GM12873 (cell line): Measurements from ENCODE around the gene CHSY3.

Source experiments
- TF ChIP-seq, protein P1 (sequence below): IDR thresholded peaks from 2 replicates; pipeline ENCODE4 v1.5.1; 2012; ENCODE audit warnings: low read depth, mild to moderate bottlenecking, moderate library complexity, low read length, control low read depth; ENCODE audit not compliant: insufficient read depth; ENCODE audit errors: missing control alignments

The CHSY3 gene

DNA sequence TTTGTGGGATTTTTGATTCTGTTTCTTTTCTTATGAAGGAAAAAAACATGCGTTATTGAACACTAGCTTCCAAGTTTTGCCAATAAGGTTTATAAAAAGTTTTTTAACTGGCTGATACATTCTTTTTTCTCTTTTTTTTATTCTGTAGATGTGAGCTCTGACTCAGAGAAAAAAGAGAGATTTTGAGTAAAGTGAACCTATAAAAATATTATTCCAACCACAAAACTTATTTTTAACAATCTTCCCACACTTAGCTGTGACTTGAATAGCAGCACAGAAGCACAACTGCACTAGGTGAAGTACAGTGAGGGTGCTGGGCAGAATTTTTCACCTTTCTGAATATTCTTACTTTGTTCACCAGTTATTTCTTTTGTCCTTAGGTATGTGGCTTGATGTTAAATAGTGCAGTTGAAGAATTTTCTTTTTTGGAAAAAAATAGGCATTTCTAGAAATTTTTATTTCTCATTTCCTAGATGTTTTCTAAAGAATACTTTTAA, 41.6 kb downstream of the CHSY3 start:
- TF ChIP-seq, protein P1, sequence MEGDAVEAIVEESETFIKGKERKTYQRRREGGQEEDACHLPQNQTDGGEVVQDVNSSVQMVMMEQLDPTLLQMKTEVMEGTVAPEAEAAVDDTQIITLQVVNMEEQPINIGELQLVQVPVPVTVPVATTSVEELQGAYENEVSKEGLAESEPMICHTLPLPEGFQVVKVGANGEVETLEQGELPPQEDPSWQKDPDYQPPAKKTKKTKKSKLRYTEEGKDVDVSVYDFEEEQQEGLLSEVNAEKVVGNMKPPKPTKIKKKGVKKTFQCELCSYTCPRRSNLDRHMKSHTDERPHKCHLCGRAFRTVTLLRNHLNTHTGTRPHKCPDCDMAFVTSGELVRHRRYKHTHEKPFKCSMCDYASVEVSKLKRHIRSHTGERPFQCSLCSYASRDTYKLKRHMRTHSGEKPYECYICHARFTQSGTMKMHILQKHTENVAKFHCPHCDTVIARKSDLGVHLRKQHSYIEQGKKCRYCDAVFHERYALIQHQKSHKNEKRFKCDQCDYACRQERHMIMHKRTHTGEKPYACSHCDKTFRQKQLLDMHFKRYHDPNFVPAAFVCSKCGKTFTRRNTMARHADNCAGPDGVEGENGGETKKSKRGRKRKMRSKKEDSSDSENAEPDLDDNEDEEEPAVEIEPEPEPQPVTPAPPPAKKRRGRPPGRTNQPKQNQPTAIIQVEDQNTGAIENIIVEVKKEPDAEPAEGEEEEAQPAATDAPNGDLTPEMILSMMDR = no peak

- TF ChIP-seq, protein P1 = no peak
Measured at GRCh38 chr5:129951039-129951438, 46.8 kb downstream of the CHSY3 start.

GRCh38 chr5:129958581-129958980, 54.3 kb downstream of the CHSY3 start:
- TF ChIP-seq, protein P1 = no peak

DNA sequence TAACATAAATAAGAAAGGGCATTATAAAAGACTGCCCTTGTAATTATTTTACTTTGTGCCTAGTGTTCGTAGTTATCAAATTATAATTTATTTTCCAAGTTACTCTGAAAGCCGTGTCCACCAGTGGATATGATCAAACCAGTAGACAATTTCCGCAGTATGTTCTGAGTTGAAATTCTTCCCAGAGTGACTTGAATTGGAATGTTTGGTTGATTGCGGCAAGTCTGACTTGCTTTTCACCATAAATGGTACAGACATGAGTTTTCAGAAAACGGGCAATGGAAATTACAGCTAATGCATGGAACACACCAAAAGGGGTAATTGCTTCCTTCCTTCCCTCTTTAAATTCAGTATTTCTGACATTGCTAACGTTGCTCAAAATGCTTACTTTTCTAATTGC, 56.6 kb downstream of the CHSY3 start:
- TF ChIP-seq, protein P1 = no peak

DNA sequence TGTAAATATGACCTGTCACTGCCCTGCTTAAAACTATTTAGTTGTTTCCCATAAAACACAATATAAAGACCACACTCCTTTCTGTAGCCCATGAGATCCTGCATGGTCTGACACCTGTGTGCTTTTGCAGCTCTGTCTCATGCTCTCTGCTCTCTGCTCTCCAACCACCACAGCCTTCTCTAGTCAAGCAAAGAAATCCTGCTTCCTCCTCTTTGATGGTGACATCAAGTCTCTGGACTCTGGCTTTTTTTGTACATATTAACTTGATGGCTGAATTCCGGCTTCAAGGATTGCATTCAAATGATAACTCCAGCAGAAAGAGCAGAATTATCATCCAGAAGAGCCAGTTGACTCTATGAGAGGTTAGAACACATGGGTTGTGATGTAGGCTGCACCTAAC, 58.2 kb downstream of the CHSY3 start:
- TF ChIP-seq, protein P1 = no peak

DNA sequence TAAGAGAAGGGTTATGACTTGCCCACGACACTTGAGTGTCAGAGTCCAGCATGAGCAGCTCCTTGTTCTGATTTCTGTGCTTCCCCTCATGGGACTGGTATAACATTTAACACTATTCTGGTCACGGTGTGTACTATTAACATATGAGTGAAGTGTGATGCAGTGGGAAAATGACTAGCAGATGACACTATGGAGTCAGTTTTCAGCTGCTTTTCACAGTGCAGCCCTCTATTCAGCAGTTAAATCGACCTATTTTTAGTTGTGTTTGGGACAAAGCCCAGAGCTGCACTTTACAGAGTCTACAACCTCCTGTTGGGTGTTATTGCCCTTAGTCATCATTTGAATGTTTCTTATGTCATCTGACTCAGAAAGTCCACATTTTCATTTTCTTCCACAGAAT, 59.1 kb downstream of the CHSY3 start:
- TF ChIP-seq, protein P1 = no peak

- TF ChIP-seq, protein P1 = no peak
Measured at GRCh38 chr5:129966071-129966470, 61.8 kb downstream of the CHSY3 start.
